Myometrial cell (primary cell): ENCODE data around the gene CLPSL2. TPM values are rescaled to one million over a fixed set of nuclear protein-coding genes. Genes with fewer than 3 reads are reported as not detected.

Experiments
- total RNA-seq: library from RNA; depleted of rRNA; stranded (reverse); fragments of >200 nt; gene quantifications from 2 replicates; pipeline ENCODE4 v1.2.3, GENCODE V29; 2015

The CLPSL2 gene, protein sequence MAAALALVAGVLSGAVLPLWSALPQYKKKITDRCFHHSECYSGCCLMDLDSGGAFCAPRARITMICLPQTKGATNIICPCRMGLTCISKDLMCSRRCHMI
- total RNA-seq, result not detected in 2 replicates

DNA sequence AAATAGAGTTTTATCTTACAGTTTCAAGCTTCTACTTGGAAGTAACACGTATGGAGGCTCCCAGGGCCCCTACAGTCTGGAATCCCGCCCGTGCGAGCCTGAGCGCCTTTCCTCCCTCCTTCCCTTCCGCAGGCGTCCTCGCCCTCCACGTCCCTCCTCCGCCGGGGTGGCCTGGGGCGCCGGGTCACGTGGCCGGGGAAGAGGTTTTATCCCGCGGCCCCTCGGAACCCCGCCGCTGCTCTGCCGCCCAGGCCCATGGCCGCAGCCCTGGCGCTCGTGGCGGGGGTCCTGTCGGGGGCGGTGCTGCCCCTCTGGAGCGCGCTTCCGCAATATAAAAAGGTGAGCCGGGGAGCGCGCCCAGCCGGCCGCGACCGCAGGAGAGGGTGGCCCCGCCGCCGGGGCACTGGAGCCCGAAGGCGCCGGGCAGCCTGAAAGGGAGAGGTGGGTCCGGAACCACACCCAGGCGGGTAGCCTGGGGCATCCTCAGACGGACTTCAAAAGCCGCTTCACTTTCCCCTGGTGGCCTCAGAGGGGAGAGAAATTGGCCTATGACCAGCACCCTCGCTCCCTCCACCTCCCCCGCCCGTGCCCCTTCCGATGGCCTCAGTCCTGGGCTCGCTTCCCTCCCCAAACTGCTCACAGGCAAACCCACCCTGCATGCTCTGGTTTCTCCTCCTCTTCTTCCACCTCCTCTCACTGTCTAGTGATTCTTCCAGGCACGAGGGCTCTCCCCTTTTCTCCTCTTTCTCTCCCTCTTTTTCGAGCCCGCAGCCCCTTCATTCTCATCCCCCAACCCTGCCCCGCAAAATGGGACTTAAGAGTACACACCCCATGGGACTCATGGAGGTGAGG, at the start of gene CLPSL2:
TSS of gene CLPSL2 (plus strand) at position 235 of the 852 bp plus-strand sequence. CDS start at position 256, 21 bp downstream.

DNA sequence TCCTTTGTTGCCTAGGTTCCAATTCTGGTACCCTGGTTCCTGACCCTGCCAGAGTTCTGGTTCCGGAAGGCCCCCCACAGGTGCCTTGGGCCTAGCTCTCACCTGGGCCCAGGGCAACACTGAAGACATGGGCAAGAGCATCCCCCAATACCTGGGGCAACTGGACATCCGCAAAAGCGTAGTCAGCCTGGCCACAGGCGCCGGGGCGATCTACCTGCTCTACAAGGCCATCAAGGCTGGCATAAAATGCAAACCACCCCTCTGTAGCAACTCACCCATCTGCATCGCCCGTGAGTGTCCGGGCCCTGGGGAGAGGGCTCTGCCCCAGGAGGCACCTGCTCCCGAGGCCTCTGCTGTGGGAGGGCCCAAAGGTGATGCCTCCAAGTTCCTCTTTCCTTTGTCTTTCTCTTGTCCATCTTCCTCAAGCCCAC, 39.4 kb upstream of the CLPSL2 start, which contains the start of gene ARMC12:
TSS of gene ARMC12 (plus strand) at position 51 of the 431 bp plus-strand sequence. CDS start at position 128, 77 bp downstream.

DNA sequence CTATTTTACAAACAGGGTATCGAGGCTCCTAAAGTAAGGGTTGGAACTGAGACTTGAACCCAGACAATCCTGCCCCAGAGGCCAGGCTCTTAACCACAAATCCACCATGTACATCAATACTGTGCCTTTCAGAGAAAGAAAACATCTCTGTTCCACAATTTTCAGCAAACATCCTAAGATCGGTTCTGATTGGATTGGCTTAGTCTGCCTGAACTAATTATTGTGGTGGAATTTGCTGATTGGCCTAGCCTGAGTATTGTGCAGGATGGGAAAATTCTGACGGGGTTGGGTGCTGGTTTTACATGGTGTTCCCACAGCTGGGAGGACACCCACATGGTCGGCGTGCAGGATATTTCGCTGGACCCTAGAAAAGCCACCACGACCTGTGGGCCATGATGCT, 4.3 kb downstream of the CLPSL2 start, which contains the start of gene CLPSL1:
TSS of gene CLPSL1 (plus strand) at position 301 of the 400 bp plus-strand sequence. CDS start at position 393, 92 bp downstream.

DNA sequence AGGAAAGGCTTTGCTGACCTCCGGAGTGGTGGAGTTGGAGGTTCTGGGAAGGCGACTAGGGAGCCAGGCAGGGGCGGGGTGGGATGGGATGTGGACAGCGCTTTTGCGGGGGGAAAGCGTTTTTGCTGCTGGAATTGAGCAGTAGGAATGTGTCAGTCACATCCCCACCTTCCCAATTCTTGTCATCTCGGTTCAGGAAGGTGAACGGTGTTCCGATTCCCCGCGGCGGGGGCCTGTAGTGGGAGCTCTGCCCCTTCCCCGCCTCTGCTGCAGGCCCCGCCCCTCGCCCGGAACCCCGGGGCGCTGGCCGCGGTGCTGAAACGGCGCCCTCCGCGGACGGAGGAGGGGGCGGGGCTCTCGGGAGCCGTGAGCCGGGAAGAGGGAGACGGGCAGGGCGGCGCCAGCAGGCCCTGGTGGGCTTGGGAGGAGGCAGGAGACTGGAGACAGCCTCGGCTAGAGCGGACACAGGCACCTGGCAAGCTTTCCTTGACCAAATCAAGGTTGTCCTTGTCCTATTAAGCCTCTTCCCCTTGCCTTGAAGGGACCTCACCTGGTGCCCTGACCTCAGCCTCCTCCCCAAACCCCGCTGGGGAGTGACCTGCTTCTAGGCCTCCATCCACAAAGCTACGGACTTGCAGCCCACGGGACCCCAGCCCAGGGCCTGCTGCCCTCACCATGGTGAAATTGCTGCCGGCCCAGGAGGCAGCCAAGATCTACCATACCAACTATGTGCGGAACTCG, 28.8 kb downstream of the CLPSL2 start, which contains the start of gene LHFPL5:
TSS of gene LHFPL5 (plus strand) at position 357 of the 741 bp plus-strand sequence. CDS start at position 676, 319 bp downstream.

Other genes starting within 250 kb of the CLPSL2 start
- 179 and 203 TPM in 2 replicates for gene FKBP5, start 87.7 kb upstream of the CLPSL2 start, total RNA-seq
- 0.86 and 0.89 TPM in 2 replicates for gene ARMC12, start 39.6 kb upstream of the CLPSL2 start, total RNA-seq
- not detected in 2 replicates for gene CLPSL1, start 4.4 kb downstream of the CLPSL2 start, total RNA-seq
- gene CLPS, start 20.7 kb downstream of the CLPSL2 start, total RNA-seq, result not detected in 2 replicates
- gene LHFPL5, start 28.8 kb downstream of the CLPSL2 start, total RNA-seq, result not detected in 2 replicates
- 46.1 and 77.3 TPM in 2 replicates for gene SRPK1, start 144.5 kb downstream of the CLPSL2 start, total RNA-seq
- gene SLC26A8, start 248.0 kb downstream of the CLPSL2 start, total RNA-seq, result not detected in 2 replicates